ENCODE results near the gene MSANTD2.

Gene MSANTD2

DNA sequence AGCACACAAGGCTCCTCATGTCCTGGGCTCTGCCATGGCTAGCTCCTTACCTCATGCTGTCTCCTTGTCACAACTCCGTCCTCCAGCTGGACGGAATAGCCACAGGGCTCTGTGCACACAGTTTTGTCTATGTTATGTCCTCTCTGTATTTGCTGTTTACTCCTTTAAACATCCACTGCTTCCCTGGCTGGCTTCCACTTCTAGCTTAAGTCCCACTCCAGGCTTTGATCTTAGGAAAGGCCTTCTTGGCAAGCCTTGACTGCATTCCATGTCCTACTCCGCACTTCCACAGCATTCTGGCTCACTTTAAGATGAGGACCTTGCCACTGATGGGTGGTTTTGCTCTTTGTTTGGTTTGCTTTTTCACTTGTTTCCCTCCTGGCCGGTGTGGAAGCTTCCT is 42.1 kb upstream of the MSANTD2 start:
- Histone ChIP-seq H4K91ac (ENCODE audit: low read length) (no peak overlapping the region), H3K9me3 (ENCODE audit: control insufficient read depth, low read length) (no peaks in the 10 kb centered on the region), H3K4me1 (ENCODE audit: control insufficient read depth, insufficient read depth, low read depth, low read length) (peaks cover 18% of the 10 kb centered on the region), H3K4me3 (ENCODE audit: insufficient read depth in 1 of 2, low read depth in 1 of 2, low read length in 2 of 2) (no peak overlapping the region), H3K9ac (ENCODE audit: low read length) (no peak overlapping the region), H3K4me2 (ENCODE audit: low read length, poor library complexity, severe bottlenecking) (no peak overlapping the region), H2BK5ac (ENCODE audit: low read depth, low read length, poor library complexity, severe bottlenecking) (no peak overlapping the region), H3K4ac (ENCODE audit: low read depth in 1 of 2, low read length in 2 of 2) (no peak overlapping the region), H2AK5ac (ENCODE audit: low read length, severe bottlenecking) (no peak overlapping the region), H2AFZ (ENCODE audit: low read depth, low read length) (no peak overlapping the region), H4K8ac (ENCODE audit: low read length) (no peak overlapping the region), H3K79me1 (replicated peaks; ENCODE audit: low read length, poor library complexity, severe bottlenecking) (no peaks in the 10 kb centered on the region), H3K14ac (ENCODE audit: low read length in 2 of 2) (no peak overlapping the region), H3K18ac (ENCODE audit: low read depth in 1 of 2, low read length in 2 of 2) (no peak overlapping the region), H3K36me3 (ENCODE audit: control insufficient read depth in 1 of 2, insufficient read depth in 2 of 2, low read depth in 1 of 2, low read length in 2 of 2) (no peaks in the 10 kb centered on the region), H3K23ac (ENCODE audit: low read length in 2 of 2) (no peak overlapping the region), H2BK12ac (ENCODE audit: low read length in 2 of 2) (no peak overlapping the region), H2BK120ac (ENCODE audit: low read depth, low read length) (no peak overlapping the region), H3K27me3 (ENCODE audit: control insufficient read depth in 1 of 2, insufficient read depth in 1 of 2, low read length in 2 of 2) (peaks cover 85 to 93% of the 10 kb centered on the region in 2 experiments), H2BK15ac (ENCODE audit: low read depth, poor library complexity, severe bottlenecking) (no peak overlapping the region), H3K27ac (ENCODE audit: low read length, poor library complexity, severe bottlenecking) (no peak overlapping the region)
- no peak for DNase-seq
- 11% methylated on average over 4 of the region's 4 CpGs for WGBS

DNA sequence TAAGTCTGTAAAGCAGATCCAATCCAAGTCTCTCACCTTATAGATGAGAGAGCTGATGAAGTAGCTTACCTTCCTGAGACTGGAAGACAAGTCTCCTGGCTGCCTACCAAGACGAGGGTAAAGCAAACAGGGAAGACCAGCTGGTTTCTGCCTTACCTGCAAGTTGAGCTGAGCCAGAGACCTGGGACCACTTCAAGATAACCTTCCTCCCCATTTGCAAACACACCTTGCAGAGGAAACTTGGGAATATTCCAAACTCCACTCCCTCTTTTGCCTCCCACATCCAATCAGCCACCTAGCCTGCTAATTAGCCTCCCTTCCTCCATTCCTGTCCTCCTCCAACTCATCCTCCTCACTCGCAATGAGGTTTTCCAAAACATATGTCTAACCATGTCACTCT is 41.6 kb upstream of the MSANTD2 start:
- H2BK15ac ChIP-seq (ENCODE audit: low read depth, poor library complexity, severe bottlenecking): no peak overlapping the region
- no peak overlapping the region for H3K18ac ChIP-seq (ENCODE audit: low read depth in 1 of 2, low read length in 2 of 2)
- H3K9me3 ChIP-seq (ENCODE audit: control insufficient read depth, low read length): no peaks in the 10 kb centered on the region
- no peak overlapping the region for H2BK120ac ChIP-seq (ENCODE audit: low read depth, low read length)
- no peak for DNase-seq
- H4K8ac ChIP-seq (ENCODE audit: low read length): no peak overlapping the region
- no peaks in the 10 kb centered on the region for H3K79me1 ChIP-seq (replicated peaks; ENCODE audit: low read length, poor library complexity, severe bottlenecking)
- H3K27me3 ChIP-seq (ENCODE audit: control insufficient read depth in 1 of 2, insufficient read depth in 1 of 2, low read length in 2 of 2): peaks cover 82 to 88% of the 10 kb centered on the region in 2 experiments
- H3K23ac ChIP-seq (ENCODE audit: low read length in 2 of 2): no peak overlapping the region
- WGBS: 3% methylated on average over 2 of the region's 2 CpGs
- H2BK12ac ChIP-seq (ENCODE audit: low read length in 2 of 2): no peak overlapping the region
- no peak overlapping the region for H3K27ac ChIP-seq (ENCODE audit: low read length, poor library complexity, severe bottlenecking)
- H3K4me1 ChIP-seq (ENCODE audit: control insufficient read depth, insufficient read depth, low read depth, low read length): peaks cover 18% of the 10 kb centered on the region
- no peak overlapping the region for H4K91ac ChIP-seq (ENCODE audit: low read length)
- no peaks in the 10 kb centered on the region for H3K36me3 ChIP-seq (ENCODE audit: control insufficient read depth in 1 of 2, insufficient read depth in 2 of 2, low read depth in 1 of 2, low read length in 2 of 2)
- no peak overlapping the region for H2AK5ac ChIP-seq (ENCODE audit: low read length, severe bottlenecking)
- H3K4me2 ChIP-seq (ENCODE audit: low read length, poor library complexity, severe bottlenecking): no peak overlapping the region
- no peak overlapping the region for H3K14ac ChIP-seq (ENCODE audit: low read length in 2 of 2)
- H3K4ac ChIP-seq (ENCODE audit: low read depth in 1 of 2, low read length in 2 of 2): no peak overlapping the region
- no peak overlapping the region for H2BK5ac ChIP-seq (ENCODE audit: low read depth, low read length, poor library complexity, severe bottlenecking)
- no peak overlapping the region for H3K9ac ChIP-seq (ENCODE audit: low read length)
- H3K4me3 ChIP-seq (ENCODE audit: insufficient read depth in 1 of 2, low read depth in 1 of 2, low read length in 2 of 2): no peak overlapping the region
- no peak overlapping the region for H2AFZ ChIP-seq (ENCODE audit: low read depth, low read length)

DNA sequence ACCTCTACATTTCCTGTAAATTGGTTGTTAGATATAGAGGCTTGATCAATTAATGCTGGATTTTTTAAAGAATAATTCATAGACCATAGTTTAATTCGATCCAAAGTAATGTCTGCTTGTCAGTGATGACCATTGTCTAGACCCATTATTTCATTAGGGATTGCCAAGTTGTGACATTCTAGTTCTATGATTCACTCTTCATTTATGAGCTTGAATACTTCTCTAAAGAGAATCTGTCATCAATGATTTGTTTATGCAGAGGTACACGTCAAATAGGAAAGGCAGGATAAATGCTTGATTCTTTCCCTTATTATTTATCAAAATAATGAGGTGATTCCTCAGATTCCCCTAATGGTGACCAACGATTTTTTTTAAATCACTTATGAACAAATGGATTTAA is 41.0 kb upstream of the MSANTD2 start:
- Histone ChIP-seq H3K27me3 (ENCODE audit: control insufficient read depth in 1 of 2, insufficient read depth in 1 of 2, low read length in 2 of 2) (peaks cover 76 to 82% of the 10 kb centered on the region in 2 experiments), H3K4ac (ENCODE audit: low read depth in 1 of 2, low read length in 2 of 2) (no peak overlapping the region), H3K18ac (ENCODE audit: low read depth in 1 of 2, low read length in 2 of 2) (no peak overlapping the region), H3K4me1 (ENCODE audit: control insufficient read depth, insufficient read depth, low read depth, low read length) (peaks cover 18% of the 10 kb centered on the region), H2BK120ac (ENCODE audit: low read depth, low read length) (no peak overlapping the region), H3K23ac (ENCODE audit: low read length in 2 of 2) (no peak overlapping the region), H4K91ac (ENCODE audit: low read length) (no peak overlapping the region), H4K8ac (ENCODE audit: low read length) (no peak overlapping the region), H3K14ac (ENCODE audit: low read length in 2 of 2) (no peak overlapping the region), H3K4me2 (ENCODE audit: low read length, poor library complexity, severe bottlenecking) (no peak overlapping the region), H3K9ac (ENCODE audit: low read length) (no peak overlapping the region), H3K27ac (ENCODE audit: low read length, poor library complexity, severe bottlenecking) (no peak overlapping the region), H2BK12ac (ENCODE audit: low read length in 2 of 2) (no peak overlapping the region), H3K79me1 (replicated peaks; ENCODE audit: low read length, poor library complexity, severe bottlenecking) (no peaks in the 10 kb centered on the region), H2BK15ac (ENCODE audit: low read depth, poor library complexity, severe bottlenecking) (no peak overlapping the region), H2AFZ (ENCODE audit: low read depth, low read length) (no peak overlapping the region), H3K36me3 (ENCODE audit: control insufficient read depth in 1 of 2, insufficient read depth in 2 of 2, low read depth in 1 of 2, low read length in 2 of 2) (no peaks in the 10 kb centered on the region), H3K4me3 (ENCODE audit: insufficient read depth in 1 of 2, low read depth in 1 of 2, low read length in 2 of 2) (no peak overlapping the region), H2AK5ac (ENCODE audit: low read length, severe bottlenecking) (no peak overlapping the region), H3K9me3 (ENCODE audit: control insufficient read depth, low read length) (no peaks in the 10 kb centered on the region), H2BK5ac (ENCODE audit: low read depth, low read length, poor library complexity, severe bottlenecking) (no peak overlapping the region)
- WGBS: 67% methylated on average over 1 of the region's 3 CpGs
- no peak for DNase-seq

GRCh38 chr11:124840666-124841065 is 40.5 kb upstream of the MSANTD2 start:
- no peak overlapping the region for H3K14ac ChIP-seq (ENCODE audit: low read length in 2 of 2)
- H3K4me3 ChIP-seq (ENCODE audit: insufficient read depth in 1 of 2, low read depth in 1 of 2, low read length in 2 of 2): no peak overlapping the region
- H2BK120ac ChIP-seq (ENCODE audit: low read depth, low read length): no peak overlapping the region
- H3K27me3 ChIP-seq (ENCODE audit: control insufficient read depth in 1 of 2, insufficient read depth in 1 of 2, low read length in 2 of 2): peaks cover 71 to 76% of the 10 kb centered on the region in 2 experiments
- peaks cover 18% of the 10 kb centered on the region for H3K4me1 ChIP-seq (ENCODE audit: control insufficient read depth, insufficient read depth, low read depth, low read length)
- H3K36me3 ChIP-seq (ENCODE audit: control insufficient read depth in 1 of 2, insufficient read depth in 2 of 2, low read depth in 1 of 2, low read length in 2 of 2): no peaks in the 10 kb centered on the region
- no peak overlapping the region for H2BK12ac ChIP-seq (ENCODE audit: low read length in 2 of 2)
- H2AFZ ChIP-seq (ENCODE audit: low read depth, low read length): no peak overlapping the region
- H3K4me2 ChIP-seq (ENCODE audit: low read length, poor library complexity, severe bottlenecking): no peak overlapping the region
- H2AK5ac ChIP-seq (ENCODE audit: low read length, severe bottlenecking): no peak overlapping the region
- no peak overlapping the region for H3K18ac ChIP-seq (ENCODE audit: low read depth in 1 of 2, low read length in 2 of 2)
- no peaks in the 10 kb centered on the region for H3K79me1 ChIP-seq (replicated peaks; ENCODE audit: low read length, poor library complexity, severe bottlenecking)
- H3K9me3 ChIP-seq (ENCODE audit: control insufficient read depth, low read length): no peaks in the 10 kb centered on the region
- no peak overlapping the region for H4K91ac ChIP-seq (ENCODE audit: low read length)
- no CpG with 5 or more reads among the region's 1 CpG for WGBS
- no peak overlapping the region for H3K23ac ChIP-seq (ENCODE audit: low read length in 2 of 2)
- H3K9ac ChIP-seq (ENCODE audit: low read length): no peak overlapping the region
- no peak overlapping the region for H3K4ac ChIP-seq (ENCODE audit: low read depth in 1 of 2, low read length in 2 of 2)
- no peak overlapping the region for H2BK5ac ChIP-seq (ENCODE audit: low read depth, low read length, poor library complexity, severe bottlenecking)
- H3K27ac ChIP-seq (ENCODE audit: low read length, poor library complexity, severe bottlenecking): no peak overlapping the region
- DNase-seq: no peak
- no peak overlapping the region for H4K8ac ChIP-seq (ENCODE audit: low read length)
- no peak overlapping the region for H2BK15ac ChIP-seq (ENCODE audit: low read depth, poor library complexity, severe bottlenecking)

All from mesenchymal stem cell (in vitro differentiated cells and primary cell).